ENCODE data around the gene AOPEP.

The AOPEP gene

GRCh38 chr9:94818178-94818541 lies 91.7 kb downstream of the AOPEP start:
- no peaks in the 10 kb centered on the region for H3K79me2 ChIP-seq (ENCODE audit: insufficient read depth, low read length)
- H4K20me1 ChIP-seq (ENCODE audit: low read depth, low read length), result no peaks in the 10 kb centered on the region
- H3F3A ChIP-seq (ENCODE audit: insufficient read depth), result peaks cover 6% of the 10 kb centered on the region; the same call in 1 of the 2 replicates
- H3K4me2 ChIP-seq (ENCODE audit: low read depth, low read length, poor library complexity, severe bottlenecking), result no peak overlapping the region
- H3K27ac ChIP-seq (ENCODE audit: low read depth, low read length), result no peak overlapping the region
- TF ChIP-seq EZH2phosphoT487 (conservative IDR thresholded peaks at IDR 0.05; ENCODE audit: low read length), result no peak
- TF ChIP-seq, protein P1, sequence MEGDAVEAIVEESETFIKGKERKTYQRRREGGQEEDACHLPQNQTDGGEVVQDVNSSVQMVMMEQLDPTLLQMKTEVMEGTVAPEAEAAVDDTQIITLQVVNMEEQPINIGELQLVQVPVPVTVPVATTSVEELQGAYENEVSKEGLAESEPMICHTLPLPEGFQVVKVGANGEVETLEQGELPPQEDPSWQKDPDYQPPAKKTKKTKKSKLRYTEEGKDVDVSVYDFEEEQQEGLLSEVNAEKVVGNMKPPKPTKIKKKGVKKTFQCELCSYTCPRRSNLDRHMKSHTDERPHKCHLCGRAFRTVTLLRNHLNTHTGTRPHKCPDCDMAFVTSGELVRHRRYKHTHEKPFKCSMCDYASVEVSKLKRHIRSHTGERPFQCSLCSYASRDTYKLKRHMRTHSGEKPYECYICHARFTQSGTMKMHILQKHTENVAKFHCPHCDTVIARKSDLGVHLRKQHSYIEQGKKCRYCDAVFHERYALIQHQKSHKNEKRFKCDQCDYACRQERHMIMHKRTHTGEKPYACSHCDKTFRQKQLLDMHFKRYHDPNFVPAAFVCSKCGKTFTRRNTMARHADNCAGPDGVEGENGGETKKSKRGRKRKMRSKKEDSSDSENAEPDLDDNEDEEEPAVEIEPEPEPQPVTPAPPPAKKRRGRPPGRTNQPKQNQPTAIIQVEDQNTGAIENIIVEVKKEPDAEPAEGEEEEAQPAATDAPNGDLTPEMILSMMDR (IDR thresholded peaks at IDR 0.05; ENCODE audit: insufficient read depth, low read length, poor library complexity, severe bottlenecking), result no peak
- H3K9ac ChIP-seq (ENCODE audit: low read length), result no peak overlapping the region
- H3K9me3 ChIP-seq (ENCODE audit: insufficient read depth, low read length), result no peaks in the 10 kb centered on the region
- no peaks in the 10 kb centered on the region for H3K9me2 ChIP-seq (replicated peaks; ENCODE audit: insufficient read depth, low read length)
- H3K36me3 ChIP-seq (ENCODE audit: low read length), result no peaks in the 10 kb centered on the region
- H2AFZ ChIP-seq (ENCODE audit: low read depth, low read length, severe bottlenecking), result no peak overlapping the region
- H3K4me3 ChIP-seq (ENCODE audit: insufficient read depth, low read length, poor library complexity, severe bottlenecking), result no peak overlapping the region
- H3K27me3 ChIP-seq (ENCODE audit: low read length), result no peaks in the 10 kb centered on the region

DNA sequence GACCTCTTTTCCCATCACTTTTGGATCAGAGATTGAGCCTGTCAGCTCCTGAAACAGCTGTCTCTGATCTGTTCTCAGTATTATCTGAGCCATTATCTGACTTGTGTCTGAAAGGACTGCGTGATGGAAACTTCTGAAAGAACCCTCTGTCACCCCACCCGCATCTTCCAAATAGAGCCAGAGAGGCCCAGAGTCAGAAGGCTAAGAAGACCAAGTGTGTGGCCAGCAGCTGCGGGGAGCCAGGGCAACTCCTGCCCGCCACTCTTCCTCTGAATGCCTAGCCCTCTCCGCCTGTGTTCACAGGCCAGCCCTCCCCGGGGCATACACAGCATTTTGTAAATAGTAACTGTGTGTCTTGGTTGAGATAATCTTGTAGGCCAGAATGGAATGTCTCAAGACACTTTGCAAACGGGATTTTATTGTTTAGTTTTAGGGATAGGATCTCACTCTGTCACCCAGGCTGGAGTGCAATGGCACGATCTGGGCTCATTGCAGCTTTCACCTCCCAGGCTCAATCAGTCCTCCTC lies 92.7 kb downstream of the AOPEP start:
- Histone ChIP-seq H3K9ac (ENCODE audit: low read length) (no peak overlapping the region), H4K20me1 (ENCODE audit: low read depth, low read length) (no peaks in the 10 kb centered on the region), H3K27ac (ENCODE audit: low read depth, low read length) (no peak overlapping the region), H3F3A (ENCODE audit: insufficient read depth) (peaks cover 6% of the 10 kb centered on the region; the same call in 1 of the 2 replicates), H2AFZ (ENCODE audit: low read depth, low read length, severe bottlenecking) (no peak overlapping the region), H3K79me2 (ENCODE audit: insufficient read depth, low read length) (no peaks in the 10 kb centered on the region), H3K9me2 (replicated peaks; ENCODE audit: insufficient read depth, low read length) (no peaks in the 10 kb centered on the region), H3K36me3 (ENCODE audit: low read length) (no peaks in the 10 kb centered on the region), H3K4me2 (ENCODE audit: low read depth, low read length, poor library complexity, severe bottlenecking) (no peak overlapping the region), H3K4me3 (ENCODE audit: insufficient read depth, low read length, poor library complexity, severe bottlenecking) (no peak overlapping the region), H3K9me3 (ENCODE audit: insufficient read depth, low read length) (no peaks in the 10 kb centered on the region), H3K27me3 (ENCODE audit: low read length) (no peaks in the 10 kb centered on the region)
- no peak for TF ChIP-seq EZH2phosphoT487 (conservative IDR thresholded peaks at IDR 0.05; ENCODE audit: low read length)

DNA sequence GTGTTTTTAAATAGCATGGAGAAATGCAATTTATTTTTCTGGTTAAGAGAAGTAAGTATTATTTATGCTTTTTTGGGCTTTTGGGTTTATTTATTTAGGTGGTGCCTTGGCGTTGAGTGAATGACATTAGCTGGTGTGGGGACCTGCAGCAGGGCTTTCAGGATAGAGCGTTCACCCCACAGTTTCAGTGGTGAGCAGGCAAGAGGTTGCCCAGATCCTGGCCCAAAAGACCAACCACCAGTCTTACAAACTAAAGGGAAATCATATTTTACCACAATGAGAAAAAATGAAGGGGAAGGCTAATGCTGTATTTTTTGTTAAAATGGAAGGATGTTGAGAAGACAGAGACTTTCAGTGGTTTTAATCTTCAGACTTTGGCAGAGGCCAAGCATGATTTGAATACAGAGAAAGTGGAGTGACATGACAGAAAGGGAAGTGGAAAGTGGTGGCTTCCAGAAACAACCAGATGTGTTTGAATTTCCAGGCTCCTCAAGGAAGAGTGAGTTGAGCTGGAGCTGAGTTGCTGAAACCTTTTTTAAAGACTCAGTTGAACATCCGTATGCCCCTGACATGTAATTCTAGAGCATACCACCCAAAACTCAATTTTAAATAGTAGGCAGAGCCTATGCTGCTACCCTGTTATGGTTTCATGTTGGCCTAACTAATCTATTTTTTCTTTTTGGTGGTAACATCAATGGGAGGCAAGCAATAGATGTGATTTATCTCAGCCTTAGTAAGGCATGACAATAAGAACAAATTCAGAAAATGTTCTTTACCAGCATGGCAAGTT lies 94.8 kb downstream of the AOPEP start:
- Histone ChIP-seq H3F3A (ENCODE audit: insufficient read depth) (peaks cover 6% of the 10 kb centered on the region; the same call in 1 of the 2 replicates), H2AFZ (ENCODE audit: low read depth, low read length, severe bottlenecking) (peak overlapping the region; percentile 13), H3K9me3 (ENCODE audit: insufficient read depth, low read length) (no peaks in the 10 kb centered on the region), H3K4me2 (ENCODE audit: low read depth, low read length, poor library complexity, severe bottlenecking) (peak overlapping the region; percentile 42), H3K9me2 (replicated peaks; ENCODE audit: insufficient read depth, low read length) (no peaks in the 10 kb centered on the region), H3K4me3 (ENCODE audit: insufficient read depth, low read length, poor library complexity, severe bottlenecking) (no peak overlapping the region), H3K79me2 (ENCODE audit: insufficient read depth, low read length) (no peaks in the 10 kb centered on the region), H4K20me1 (ENCODE audit: low read depth, low read length) (no peaks in the 10 kb centered on the region), H3K27ac (ENCODE audit: low read depth, low read length) (peak overlapping the region; percentile 58), H3K27me3 (ENCODE audit: low read length) (no peaks in the 10 kb centered on the region), H3K36me3 (ENCODE audit: low read length) (0 out of 2 replicates have a peak, but pooled peaks cover 3% of the 10 kb centered on the region), H3K9ac (ENCODE audit: low read length) (no peak overlapping the region)
- TF ChIP-seq EZH2phosphoT487 (conservative IDR thresholded peaks at IDR 0.05; ENCODE audit: low read length), result no peak
- TF ChIP-seq, protein P1 (IDR thresholded peaks at IDR 0.05; ENCODE audit: insufficient read depth, low read length, poor library complexity, severe bottlenecking), result no peak

DNA sequence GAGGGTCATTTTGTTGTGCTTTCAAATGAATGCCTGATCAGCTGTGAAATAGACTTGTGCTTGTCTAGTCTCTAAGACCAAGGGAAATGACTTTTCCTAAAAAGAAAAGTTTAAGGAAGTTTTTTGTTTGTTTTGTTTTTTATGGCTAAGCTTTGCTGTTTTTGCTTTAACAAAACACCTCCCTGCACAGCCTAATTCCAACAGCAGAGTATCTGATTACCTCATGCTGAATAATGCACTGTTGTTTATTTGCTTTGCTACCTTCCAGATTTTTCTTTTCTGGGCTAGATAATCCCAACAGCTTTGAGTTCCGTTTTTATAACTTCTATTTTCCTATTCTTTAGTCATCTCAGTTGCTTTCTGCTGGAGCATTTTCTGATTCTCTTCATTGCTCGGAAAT lies 95.8 kb downstream of the AOPEP start:
- Histone ChIP-seq H3K9me3 (ENCODE audit: insufficient read depth, low read length) (no peaks in the 10 kb centered on the region), H3K79me2 (ENCODE audit: insufficient read depth, low read length) (no peaks in the 10 kb centered on the region), H3K27me3 (ENCODE audit: low read length) (no peaks in the 10 kb centered on the region), H4K20me1 (ENCODE audit: low read depth, low read length) (no peaks in the 10 kb centered on the region), H3K4me2 (ENCODE audit: low read depth, low read length, poor library complexity, severe bottlenecking) (no peak overlapping the region), H3K4me3 (ENCODE audit: insufficient read depth, low read length, poor library complexity, severe bottlenecking) (no peak overlapping the region), H3K27ac (ENCODE audit: low read depth, low read length) (no peak overlapping the region), H3K9ac (ENCODE audit: low read length) (no peak overlapping the region), H3K36me3 (ENCODE audit: low read length) (0 out of 2 replicates have a peak, but pooled peaks cover 3% of the 10 kb centered on the region), H3F3A (ENCODE audit: insufficient read depth) (peaks cover 6% of the 10 kb centered on the region; the same call in 1 of the 2 replicates), H2AFZ (ENCODE audit: low read depth, low read length, severe bottlenecking) (no peak overlapping the region), H3K9me2 (replicated peaks; ENCODE audit: insufficient read depth, low read length) (no peaks in the 10 kb centered on the region)
- TF ChIP-seq, protein P1 (IDR thresholded peaks at IDR 0.05; ENCODE audit: insufficient read depth, low read length, poor library complexity, severe bottlenecking), result no peak
- no peak for TF ChIP-seq EZH2phosphoT487 (conservative IDR thresholded peaks at IDR 0.05; ENCODE audit: low read length)

Data from SU-DHL-6 (cell line).